Spleen (tissue), 11 donors: ENCODE results near the gene PCK2. TPM values are rescaled to one million over a fixed set of nuclear protein-coding genes. Genes with fewer than 3 reads are reported as not detected.

ENCODE experiments used
- DNase-seq: peaks from one replicate; pipeline ENCODE4 v3.0.0-alpha.2; 2020
- H3K27ac ChIP-seq, 8 donors: fragments of 200-600 bp; sonication (generic) in 7 of 8; 1 replicate in 4 of 8; 2 replicates in 4 of 8; pipeline versions ENCODE4 v1.5.0 to v1.8.0; 2016 to 2021; ENCODE audit warnings: inconsistent platforms in 4 of 8, mild to moderate bottlenecking in 4 of 8, moderate library complexity in 1 of 8
- H3K27me3 ChIP-seq, 7 donors: fragments of 200-600 bp; sonication (generic) in 6 of 7; replicated peaks in 1 of 7; 1 replicate in 4 of 7; 2 replicates in 3 of 7; pipeline versions ENCODE4 v1.5.0 to v1.8.0; 2016 to 2021; ENCODE audit warnings: inconsistent platforms in 3 of 7, mild to moderate bottlenecking in 1 of 7
- H3K36me3 ChIP-seq, 6 donors: fragments of 200-600 bp; sonication (generic) in 5 of 6; 1 replicate in 4 of 6; 2 replicates in 2 of 6; pipeline versions ENCODE4 v1.5.0 to v1.8.0; 2016 to 2021; ENCODE audit warnings: inconsistent platforms in 2 of 6
- H3K4me1 ChIP-seq, 6 donors: fragments of 200-600 bp; sonication (generic) in 5 of 6; 1 replicate in 3 of 6; 2 replicates in 3 of 6; pipeline versions ENCODE4 v1.5.0 to v1.8.0; 2016 to 2021; ENCODE audit warnings: inconsistent platforms in 3 of 6
- H3K4me3 ChIP-seq, 8 donors: fragments of 200-600 bp; sonication (generic) in 7 of 8; 1 replicate in 4 of 8; 2 replicates in 4 of 8; pipeline versions ENCODE4 v1.5.0 to v1.8.0; 2016 to 2021; ENCODE audit warnings: inconsistent platforms in 4 of 8, mild to moderate bottlenecking in 4 of 8, moderate library complexity in 2 of 8
- H3K9me3 ChIP-seq, 8 donors: fragments of 200-600 bp; sonication (generic) in 7 of 8; 1 replicate in 4 of 8; 2 replicates in 4 of 8; pipeline versions ENCODE4 v1.5.0 to v1.8.0; 2016 to 2021; ENCODE audit warnings: inconsistent platforms in 4 of 8
- CTCF ChIP-seq, 11 experiments: fragments of 200-600 bp in 7 of 11; fragments of 450-650 bp in 4 of 11; sonication (generic) in 4 of 11; IDR thresholded peaks in 8 of 11; conservative IDR thresholded peaks in 3 of 11; 1 replicate in 7 of 11; 2 replicates in 4 of 11; pipeline versions ENCODE4 v1.4.0 to v1.8.0; 2016 to 2021; ENCODE audit warnings: antibody characterized with exemption in 11 of 11, inconsistent platforms in 4 of 11, mild to moderate bottlenecking in 1 of 11
- POLR2A ChIP-seq, 3 donors: fragments of 450-650 bp; IDR thresholded peaks; one replicate each; pipeline ENCODE4 v1.5.1; 2017; ENCODE audit warnings: antibody characterized with exemption in 3 of 3, mild to moderate bottlenecking in 1 of 3
- POLR2AphosphoS5 ChIP-seq, 3 donors: sonication (generic); formaldehyde crosslinking; IDR thresholded peaks; one replicate each; pipeline ENCODE4 v1.5.1; 2017; ENCODE audit warnings: antibody characterized with exemption in 3 of 3
- WGBS, 5 donors: extraction: QIAGEN DNeasy Blood & Tissue Kit in 3 of 5; methylation state at CpG; one replicate each; pipeline versions ENCODE4 v1.1.5 to v1.1.7; 2013 to 2018; 5-methylcytosine and 5-hydroxymethylcytosine counted together
- intact Hi-C: fragments of 100-400 bp; cut with DNase I; formaldehyde crosslinking; loops from one replicate; pipeline ENCODE4 v1.15.0; 2023; ENCODE audit warnings: low total_unique reads
- polyA plus RNA-seq, 3 donors: library from polyadenylated mRNA; stranded (reverse); fragments of 200-250 nt; gene quantifications; one replicate each; pipeline ENCODE4 v1.2.1, GENCODE V29; 2013
- total RNA-seq, 7 donors: library from RNA; depleted of rRNA in 3 of 7; stranded (reverse); fragments of >200 nt in 3 of 7; fragmentation: NEBNext Ultra II Directional in 4 of 7; extraction: Animal tissue kit (Norgen Biotek cat#: 25700) in 4 of 7; gene quantifications; one replicate each; pipeline versions ENCODE4 v1.1.0 to v1.2.1, GENCODE V29; 2016 to 2021
- donor health status: healthy with polysubstance abuse.
- donor health status: DM: no; HTN: no; CAD: no; lungs with moderate emphysema.
- donor health status: DM: no; HTN: no; CAD: no.
- donor health status: Bipolar disorder and iron deficiency.
- donor health status: healthy.
- donor health status: DM: no; HTN: no; CAD: no.
- donor health status: DM: yes; HTN: yes; CAD: no.

Gene PCK2
- total and polyA plus RNA-seq, 10 donors, result 25.3 to 52.3 (median 33.8) TPM

DNA sequence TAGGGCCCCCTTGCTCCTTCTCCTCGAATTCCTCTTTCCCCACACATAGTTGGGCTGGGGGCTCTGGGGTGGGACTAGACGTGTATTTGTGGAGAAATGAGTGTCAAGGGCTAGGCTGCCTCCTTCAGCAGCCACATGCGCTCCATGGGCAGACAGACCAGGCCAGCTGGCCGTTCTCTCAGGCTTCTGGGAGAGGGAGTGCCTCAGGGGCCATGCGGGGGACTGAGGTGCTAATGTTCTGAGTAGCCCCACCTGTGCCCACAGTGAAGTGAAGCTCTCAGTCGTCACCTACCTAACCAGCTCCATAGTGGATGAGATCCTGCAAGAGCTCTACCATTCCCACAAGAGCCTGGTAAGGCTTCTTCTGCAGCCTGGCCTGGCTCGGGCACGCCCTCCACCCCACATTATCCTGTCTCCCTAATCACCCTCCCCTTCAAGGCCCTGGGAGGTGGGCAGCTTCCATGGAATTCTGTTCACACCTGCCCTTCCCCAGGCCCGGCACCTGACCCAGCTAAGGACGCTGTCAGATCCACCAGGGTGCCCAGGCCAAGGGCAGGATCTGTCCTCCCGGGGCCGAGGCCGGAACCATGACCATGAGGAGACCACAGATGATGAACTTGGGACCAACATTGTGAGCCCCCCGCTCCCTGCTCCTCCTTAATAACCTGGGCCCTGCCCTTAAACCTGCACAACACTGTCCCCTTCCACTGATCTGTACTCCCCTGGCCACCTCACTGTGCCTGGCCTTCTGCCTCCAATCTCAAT is 31.7 kb upstream of the PCK2 start:
- H3K36me3 ChIP-seq, result no peaks in the 10 kb centered on the region
- no peak for TF ChIP-seq CTCF (IDR thresholded peaks at IDR 0.05 in 8 of 11, conservative IDR thresholded peaks at IDR 0.05 in 3 of 11)
- no peak for TF ChIP-seq POLR2AphosphoS5 (IDR thresholded peaks at IDR 0.05)
- TF ChIP-seq POLR2A (IDR thresholded peaks at IDR 0.05), result no peak
- H3K9me3 ChIP-seq, result no peaks in the 10 kb centered on the region
- peaks cover 0 to 10% (median 0%) of the 10 kb centered on the region in 6 donors for H3K4me1 ChIP-seq
- intact Hi-C loops, result no loop called here
- H3K27me3 ChIP-seq, result no peaks in the 10 kb centered on the region
- H3K27ac ChIP-seq, result no peak overlapping the region
- WGBS, 5 donors, result 87 to 95% (median 88%) methylated on average over 11 to 14 of the region's 14 CpGs
- no peak overlapping the region for H3K4me3 ChIP-seq
- DNase-seq, result peak; percentile 50

GRCh38 chr14:24063263-24063836 is 30.8 kb upstream of the PCK2 start:
- Histone ChIP-seq H3K36me3 (no peaks in the 10 kb centered on the region), H3K4me3 (no peak overlapping the region), H3K9me3 (no peaks in the 10 kb centered on the region), H3K27ac (no peak overlapping the region), H3K27me3 (no peaks in the 10 kb centered on the region), H3K4me1 (peaks cover 0 to 5% (median 0%) of the 10 kb centered on the region in 6 donors)
- DNase-seq, result peak; percentile 35
- WGBS, 5 donors, result 77 to 88% (median 79%) methylated on average over 4 of the region's 4 CpGs
- TF ChIP-seq POLR2AphosphoS5 (IDR thresholded peaks at IDR 0.05), result no peak
- no peak for TF ChIP-seq POLR2A (IDR thresholded peaks at IDR 0.05)
- TF ChIP-seq CTCF (IDR thresholded peaks at IDR 0.05 in 8 of 11, conservative IDR thresholded peaks at IDR 0.05 in 3 of 11), result no peak
- intact Hi-C loops, result no loop called here

DNA sequence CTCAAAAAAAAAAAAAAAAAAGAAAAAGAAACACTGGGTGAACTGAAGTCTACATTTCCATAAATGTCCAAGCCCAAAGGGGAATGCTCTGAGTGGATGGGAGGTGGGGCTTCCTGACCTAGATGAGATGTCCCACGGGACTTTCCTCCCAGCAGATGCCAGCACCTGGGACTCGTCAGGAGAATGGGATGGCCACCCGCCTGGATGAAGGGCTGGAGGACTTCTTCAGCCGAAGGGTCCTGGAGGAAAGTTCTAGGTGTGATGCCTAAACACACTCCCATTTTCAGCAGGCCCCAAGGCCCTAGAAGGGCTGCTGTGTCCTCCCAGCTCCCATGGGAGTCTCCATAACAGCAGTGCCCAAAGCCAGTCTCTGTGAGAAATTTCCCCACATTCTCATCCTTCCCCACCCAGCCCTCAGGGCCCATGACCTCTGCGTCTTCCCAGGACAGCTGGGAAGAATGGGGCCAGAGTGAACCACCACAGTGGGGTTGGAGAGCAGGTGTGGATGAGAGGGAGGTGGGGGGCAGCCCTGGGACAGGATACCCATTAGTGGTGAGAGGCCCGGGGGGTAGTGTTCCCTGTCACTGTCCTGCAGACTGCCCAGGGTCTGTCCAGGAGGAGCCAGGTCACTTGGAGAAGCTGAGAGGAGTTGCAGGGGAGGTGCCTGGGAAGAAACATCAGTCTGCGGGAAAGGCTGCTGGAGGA is 29.9 kb upstream of the PCK2 start:
- Histone ChIP-seq H3K36me3 (no peaks in the 10 kb centered on the region), H3K27me3 (no peaks in the 10 kb centered on the region), H3K9me3 (no peaks in the 10 kb centered on the region), H3K27ac (no peak overlapping the region), H3K4me1 (no peaks in the 10 kb centered on the region), H3K4me3 (no peak overlapping the region)
- TF ChIP-seq POLR2A (IDR thresholded peaks at IDR 0.05), result no peak
- no peak for TF ChIP-seq CTCF (IDR thresholded peaks at IDR 0.05 in 8 of 11, conservative IDR thresholded peaks at IDR 0.05 in 3 of 11)
- no peak for TF ChIP-seq POLR2AphosphoS5 (IDR thresholded peaks at IDR 0.05)
- DNase-seq, result no peak
- intact Hi-C loops, result no loop called here
- WGBS, 5 donors, result 81 to 90% (median 85%) methylated on average over 7 of the region's 7 CpGs

- H3K36me3 ChIP-seq, result no peaks in the 10 kb centered on the region
- no peak for DNase-seq
- H3K27me3 ChIP-seq, result no peaks in the 10 kb centered on the region
- intact Hi-C loops, result no loop called here
- TF ChIP-seq POLR2A (IDR thresholded peaks at IDR 0.05) (no peak), CTCF (IDR thresholded peaks at IDR 0.05 in 8 of 11, conservative IDR thresholded peaks at IDR 0.05 in 3 of 11) (no peak), POLR2AphosphoS5 (IDR thresholded peaks at IDR 0.05) (no peak)
- WGBS, 5 donors, result 82 to 93% (median 85%) methylated on average over 13 to 15 of the region's 15 CpGs
- H3K4me3 ChIP-seq, result no peak overlapping the region
- H3K27ac ChIP-seq, result no peak overlapping the region
- no peaks in the 10 kb centered on the region for H3K4me1 ChIP-seq
- no peaks in the 10 kb centered on the region for H3K9me3 ChIP-seq
These were observed 29.3 kb upstream of the PCK2 start for GRCh38 chr14:24064856-24065255.
